ENCODE data around the gene EPN1. TPM values are rescaled to one million over a fixed set of nuclear protein-coding genes. Genes with fewer than 3 reads are reported as not detected.

The EPN1 gene
- total and polyA plus RNA-seq, 2 of the 13 experiments (the other 11 are each of a cell fraction or from before 2014, with no cell fraction given) = 28.9 to 31.7 TPM

DNA sequence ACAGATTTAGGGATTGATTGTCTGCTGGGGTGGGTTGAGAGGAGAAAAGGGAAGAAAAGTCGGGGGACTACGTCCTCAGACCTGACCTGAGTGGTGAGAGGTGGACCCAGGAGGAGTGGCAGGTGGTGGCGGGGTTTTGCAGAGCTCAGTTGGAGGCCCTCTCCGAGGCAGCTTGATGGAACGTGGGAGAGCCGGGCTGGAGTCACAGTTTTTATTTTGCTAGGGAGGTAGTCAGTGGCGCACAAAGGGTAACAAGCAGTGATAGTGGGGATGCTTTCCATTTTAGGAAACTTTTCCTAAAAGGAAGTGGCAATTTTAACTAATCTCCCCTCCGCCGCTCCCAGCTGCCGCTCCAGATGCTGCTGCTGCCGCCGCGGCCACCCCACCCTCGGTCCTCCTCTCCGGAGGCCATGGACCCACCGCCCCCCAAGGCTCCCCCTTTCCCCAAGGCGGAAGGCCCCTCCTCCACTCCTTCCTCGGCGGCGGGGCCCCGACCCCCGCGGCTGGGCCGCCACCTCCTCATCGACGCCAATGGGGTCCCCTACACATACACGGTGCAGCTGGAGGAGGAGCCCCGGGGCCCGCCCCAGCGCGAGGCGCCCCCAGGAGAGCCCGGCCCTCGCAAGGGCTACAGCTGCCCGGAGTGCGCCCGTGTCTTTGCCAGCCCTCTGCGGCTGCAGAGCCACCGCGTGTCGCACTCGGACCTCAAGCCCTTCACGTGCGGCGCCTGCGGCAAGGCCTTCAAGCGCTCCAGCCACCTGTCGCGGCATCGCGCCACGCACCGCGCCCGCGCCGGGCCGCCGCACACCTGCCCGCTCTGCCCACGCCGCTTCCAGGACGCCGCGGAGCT lies 32.6 kb upstream of the EPN1 start (continued):
- TF ChIP-seq ZNF564 (CRISPR knock-in tag; IDR thresholded peaks at IDR 0.05) (0 out of 2 replicates have a peak, but pooled peaks have one; percentile 12), ZNF790 (CRISPR knock-in tag; IDR thresholded peaks at IDR 0.05; ENCODE audit: borderline replicate concordance) (no peak), SAP130 (CRISPR knock-in tag; IDR thresholded peaks at IDR 0.05; ENCODE audit: low read depth) (peak; percentile 17; the same call in 1 of the 2 replicates), ZNF138 (CRISPR knock-in tag; IDR thresholded peaks at IDR 0.05; ENCODE audit: low read depth) (peak; percentile 41; the same call in 1 of the 2 replicates), LCORL (IDR thresholded peaks at IDR 0.05) (no peak), LCORL (CRISPR knock-in tag; IDR thresholded peaks at IDR 0.05) (no peak), MYNN (CRISPR knock-in tag; IDR thresholded peaks at IDR 0.05; ENCODE audit: low read depth) (no peak), ZHX2 (IDR thresholded peaks at IDR 0.05; ENCODE audit: low read depth) (no peak), ZHX2 (CRISPR knock-in tag; IDR thresholded peaks at IDR 0.05; ENCODE audit: borderline replicate concordance) (no peak), POLR2G (IDR thresholded peaks at IDR 0.05; ENCODE audit: low read depth, low read length) (peak; percentile 5; the same call in 1 of the 2 replicates), ZFP82 (CRISPR knock-in tag; IDR thresholded peaks at IDR 0.05; ENCODE audit: borderline replicate concordance) (peak; percentile 64; the same call in 1 of the 2 replicates), KAT8 (CRISPR knock-in tag; IDR thresholded peaks at IDR 0.05) (no peak), CREM (IDR thresholded peaks at IDR 0.05) (no peak), CREM (CRISPR knock-in tag; IDR thresholded peaks at IDR 0.05) (no peak)
- TF ChIP-seq, protein P1, sequence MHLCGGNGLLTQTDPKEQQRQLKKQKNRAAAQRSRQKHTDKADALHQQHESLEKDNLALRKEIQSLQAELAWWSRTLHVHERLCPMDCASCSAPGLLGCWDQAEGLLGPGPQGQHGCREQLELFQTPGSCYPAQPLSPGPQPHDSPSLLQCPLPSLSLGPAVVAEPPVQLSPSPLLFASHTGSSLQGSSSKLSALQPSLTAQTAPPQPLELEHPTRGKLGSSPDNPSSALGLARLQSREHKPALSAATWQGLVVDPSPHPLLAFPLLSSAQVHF (CRISPR knock-in tag; IDR thresholded peaks at IDR 0.05) = peak; percentile 87
- TF ChIP-seq, protein P2, sequence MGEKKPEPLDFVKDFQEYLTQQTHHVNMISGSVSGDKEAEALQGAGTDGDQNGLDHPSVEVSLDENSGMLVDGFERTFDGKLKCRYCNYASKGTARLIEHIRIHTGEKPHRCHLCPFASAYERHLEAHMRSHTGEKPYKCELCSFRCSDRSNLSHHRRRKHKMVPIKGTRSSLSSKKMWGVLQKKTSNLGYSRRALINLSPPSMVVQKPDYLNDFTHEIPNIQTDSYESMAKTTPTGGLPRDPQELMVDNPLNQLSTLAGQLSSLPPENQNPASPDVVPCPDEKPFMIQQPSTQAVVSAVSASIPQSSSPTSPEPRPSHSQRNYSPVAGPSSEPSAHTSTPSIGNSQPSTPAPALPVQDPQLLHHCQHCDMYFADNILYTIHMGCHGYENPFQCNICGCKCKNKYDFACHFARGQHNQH (CRISPR knock-in tag; IDR thresholded peaks at IDR 0.05) = no peak
